CD4-positive, alpha-beta T cell treated with Interferon gamma for 1 hour (primary cell): ENCODE data around the gene TMC2.
"Not testable (repeated sequence)": the region's sequence is repeated elsewhere in the genome, so short reads cannot be mapped to it uniquely, and the experiment has no call there.

Experiments used
- DNase-seq: peaks from one replicate; pipeline ENCODE4 v3.0.0-alpha.2; 2020

The TMC2 gene, protein sequence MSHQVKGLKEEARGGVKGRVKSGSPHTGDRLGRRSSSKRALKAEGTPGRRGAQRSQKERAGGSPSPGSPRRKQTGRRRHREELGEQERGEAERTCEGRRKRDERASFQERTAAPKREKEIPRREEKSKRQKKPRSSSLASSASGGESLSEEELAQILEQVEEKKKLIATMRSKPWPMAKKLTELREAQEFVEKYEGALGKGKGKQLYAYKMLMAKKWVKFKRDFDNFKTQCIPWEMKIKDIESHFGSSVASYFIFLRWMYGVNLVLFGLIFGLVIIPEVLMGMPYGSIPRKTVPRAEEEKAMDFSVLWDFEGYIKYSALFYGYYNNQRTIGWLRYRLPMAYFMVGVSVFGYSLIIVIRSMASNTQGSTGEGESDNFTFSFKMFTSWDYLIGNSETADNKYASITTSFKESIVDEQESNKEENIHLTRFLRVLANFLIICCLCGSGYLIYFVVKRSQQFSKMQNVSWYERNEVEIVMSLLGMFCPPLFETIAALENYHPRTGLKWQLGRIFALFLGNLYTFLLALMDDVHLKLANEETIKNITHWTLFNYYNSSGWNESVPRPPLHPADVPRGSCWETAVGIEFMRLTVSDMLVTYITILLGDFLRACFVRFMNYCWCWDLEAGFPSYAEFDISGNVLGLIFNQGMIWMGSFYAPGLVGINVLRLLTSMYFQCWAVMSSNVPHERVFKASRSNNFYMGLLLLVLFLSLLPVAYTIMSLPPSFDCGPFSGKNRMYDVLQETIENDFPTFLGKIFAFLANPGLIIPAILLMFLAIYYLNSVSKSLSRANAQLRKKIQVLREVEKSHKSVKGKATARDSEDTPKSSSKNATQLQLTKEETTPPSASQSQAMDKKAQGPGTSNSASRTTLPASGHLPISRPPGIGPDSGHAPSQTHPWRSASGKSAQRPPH

DNA sequence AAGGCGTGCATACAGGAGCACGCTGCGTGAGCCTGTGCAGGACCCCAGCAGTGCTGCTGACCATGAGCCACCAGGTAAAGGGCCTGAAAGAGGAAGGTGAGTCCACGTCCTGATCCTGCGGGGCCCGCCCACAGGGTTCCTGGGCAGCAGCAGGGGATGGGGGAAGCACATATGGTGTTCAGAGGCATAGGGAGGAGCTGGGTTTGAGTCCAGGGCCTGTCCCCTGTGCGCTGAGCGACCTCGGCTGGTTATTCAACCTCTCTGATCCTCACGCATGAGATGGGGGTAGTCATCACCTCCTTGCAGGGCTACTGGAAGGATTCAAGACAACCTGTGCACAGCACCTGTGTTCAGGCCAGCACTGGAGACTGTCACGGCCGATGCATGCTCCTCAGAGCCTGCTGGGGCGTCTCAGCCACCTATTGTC, at the start of gene TMC2:
Gene TMC2 (plus strand): TSS at position 14 of the 427 bp plus-strand sequence. CDS start 49 bp downstream, at position 63.
- DNase-seq: no peak

DNA sequence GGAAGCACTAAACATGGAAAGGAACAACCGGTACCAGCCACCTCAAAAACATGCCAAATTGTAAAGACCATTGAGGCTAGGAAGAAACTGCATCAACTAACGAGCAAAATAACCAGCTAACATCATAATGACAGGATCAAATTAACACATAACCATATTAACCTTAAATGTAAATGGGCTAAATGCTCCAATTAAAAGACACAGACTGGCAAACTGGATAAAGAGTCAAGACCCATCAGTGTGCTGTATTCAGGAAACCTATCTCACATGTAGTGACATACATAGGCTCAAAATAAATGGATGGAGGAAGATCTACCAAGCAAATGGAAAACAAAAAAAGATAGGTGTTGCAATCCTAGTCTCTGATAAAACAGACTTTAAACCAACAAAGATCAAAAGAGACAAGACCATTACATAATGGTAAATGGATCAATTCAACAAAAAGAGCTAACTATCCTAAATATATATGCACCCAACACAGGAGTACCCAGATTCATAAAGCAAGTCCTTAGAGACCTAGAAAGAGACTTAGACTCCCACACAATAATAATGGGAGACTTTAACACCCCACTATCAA, 33.5 kb upstream of the TMC2 start:
- DNase-seq: not testable (repeated sequence)

DNA sequence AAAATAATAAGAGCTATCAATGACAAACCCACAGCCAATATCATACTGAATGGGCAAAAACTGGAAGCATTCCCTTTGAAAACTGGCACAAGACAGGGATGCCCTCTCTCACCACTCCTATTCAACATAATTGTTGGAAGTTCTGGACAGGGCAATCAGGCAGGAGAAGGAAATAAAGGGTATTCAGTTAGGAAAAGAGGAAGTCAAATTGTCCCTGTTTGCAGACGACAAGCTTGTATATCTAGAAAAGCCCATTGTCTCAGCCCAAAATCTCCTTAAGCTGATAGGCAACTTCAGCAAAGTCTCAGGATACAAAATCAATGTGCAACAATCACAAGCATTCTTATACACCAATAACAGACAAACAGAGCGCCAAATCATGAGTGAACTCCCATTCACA, 31.6 kb upstream of the TMC2 start:
- not testable (repeated sequence) for DNase-seq

DNA sequence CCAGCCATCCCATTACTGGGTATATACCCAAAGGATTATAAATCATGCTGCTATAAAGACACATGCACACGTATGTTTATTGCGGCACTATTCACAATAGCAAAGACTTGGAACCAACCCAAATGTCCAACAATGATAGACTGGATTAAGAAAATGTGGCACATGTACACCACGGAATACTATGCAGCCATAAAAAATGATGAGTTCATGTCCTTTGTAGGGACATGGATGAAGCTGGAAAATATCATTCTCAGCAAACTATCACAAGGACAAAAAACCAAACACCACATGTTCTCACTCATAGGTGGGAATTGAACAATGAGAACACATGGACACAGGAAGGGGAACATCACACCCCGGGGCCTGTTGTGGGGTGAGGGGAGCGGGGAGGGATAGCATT, 29.9 kb upstream of the TMC2 start:
- not testable (repeated sequence) for DNase-seq

DNA sequence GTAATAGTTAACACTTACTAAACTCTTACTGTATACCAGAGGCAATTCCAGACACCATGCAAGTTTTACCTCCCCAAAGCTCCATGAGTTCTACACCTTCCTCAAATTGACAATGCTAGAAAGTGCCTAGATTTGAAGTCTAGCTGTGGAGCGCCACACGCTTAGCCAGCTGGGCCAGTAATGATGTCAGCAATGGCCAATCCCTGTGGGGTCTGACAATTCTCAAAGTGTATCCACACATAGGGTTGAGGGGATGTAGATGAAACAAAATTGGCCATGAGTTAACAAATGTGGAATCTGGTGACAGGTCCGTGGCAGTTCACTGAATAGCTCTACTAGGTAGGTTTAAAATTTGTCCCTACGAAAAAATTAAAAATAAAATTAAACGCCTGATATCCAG, 28.9 kb upstream of the TMC2 start:
- DNase-seq: no peak

DNA sequence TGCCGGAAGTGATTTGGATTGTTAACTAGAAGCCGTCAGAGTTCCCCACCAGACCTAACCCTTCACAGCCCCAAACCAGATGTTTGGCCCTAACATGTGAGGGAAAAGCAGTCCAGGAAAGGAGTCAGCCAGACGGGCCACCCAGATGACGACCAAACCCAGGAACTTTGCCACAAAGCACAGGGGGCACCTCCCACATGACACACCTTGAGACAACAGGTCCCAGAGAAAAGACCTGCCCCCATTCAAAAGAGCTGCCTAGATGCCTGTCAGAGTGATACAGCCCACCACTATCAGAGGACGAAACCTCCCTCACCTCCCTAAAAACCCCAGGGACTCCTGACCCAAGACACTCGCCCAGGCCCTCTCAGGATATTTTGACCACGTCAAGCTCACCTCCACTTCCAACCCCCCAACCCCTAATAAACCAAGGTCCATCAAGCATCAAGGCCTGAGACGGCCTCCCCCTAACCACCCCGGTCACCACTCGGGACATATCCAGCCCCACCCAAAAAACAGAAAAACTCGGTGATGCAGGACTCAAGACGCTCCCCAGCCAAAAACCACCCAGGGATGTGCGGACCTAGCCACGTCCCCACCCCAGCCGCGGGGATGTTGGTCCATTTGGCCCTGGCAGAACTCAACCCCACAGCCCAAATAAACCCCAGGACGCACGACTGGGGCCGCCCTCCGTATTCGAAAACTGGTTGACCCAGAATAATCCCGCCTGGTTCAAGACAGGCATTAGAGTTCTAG, 28.3 kb upstream of the TMC2 start:
- no peak for DNase-seq

DNA sequence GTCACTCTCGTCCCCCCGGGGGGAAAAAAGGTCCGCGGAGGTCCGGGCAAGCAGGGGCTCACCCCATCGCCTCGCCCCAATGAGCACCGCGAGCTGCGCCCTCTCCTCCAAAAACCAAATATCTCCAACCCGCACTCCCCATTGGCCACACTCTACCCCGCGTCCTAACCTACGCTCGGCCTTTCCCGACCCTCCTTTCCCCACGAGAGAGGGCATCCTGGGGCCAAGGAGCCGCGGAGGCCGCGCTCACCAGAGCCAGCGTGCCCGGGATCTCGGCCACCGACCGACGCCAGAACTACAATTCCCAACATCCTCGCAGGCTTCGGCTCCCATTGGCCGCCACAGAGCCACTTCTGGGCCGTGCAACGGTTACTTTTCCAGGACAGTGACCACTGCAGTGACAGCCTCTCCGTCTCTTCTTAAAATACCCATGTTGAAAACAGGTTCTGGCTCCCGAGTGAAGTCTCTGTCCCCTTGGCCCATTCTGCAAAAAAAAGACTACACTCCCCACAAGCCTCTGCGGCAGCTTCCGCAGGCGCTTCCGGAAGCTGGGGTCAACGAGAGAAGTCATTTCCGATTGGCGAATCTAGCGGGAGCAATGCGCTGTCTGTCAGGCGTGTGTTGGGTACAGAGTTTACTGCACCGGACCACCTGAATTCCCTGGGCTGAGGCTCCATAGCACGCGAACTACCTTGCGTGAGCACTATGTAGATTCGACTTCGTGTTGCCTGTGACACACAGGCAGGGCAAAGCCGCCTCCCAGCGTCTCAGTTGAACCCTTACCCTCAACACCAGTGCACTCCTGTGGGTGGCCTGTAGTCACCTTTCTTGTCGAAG, 27.5 kb upstream of the TMC2 start, which contains the start of gene ZNF343:
Gene ZNF343 (minus strand): TSS at position 285 of the 837 bp plus-strand sequence. CDS start 15,020 bp downstream, outside the sequence.
- peak; percentile 73 for DNase-seq

DNA sequence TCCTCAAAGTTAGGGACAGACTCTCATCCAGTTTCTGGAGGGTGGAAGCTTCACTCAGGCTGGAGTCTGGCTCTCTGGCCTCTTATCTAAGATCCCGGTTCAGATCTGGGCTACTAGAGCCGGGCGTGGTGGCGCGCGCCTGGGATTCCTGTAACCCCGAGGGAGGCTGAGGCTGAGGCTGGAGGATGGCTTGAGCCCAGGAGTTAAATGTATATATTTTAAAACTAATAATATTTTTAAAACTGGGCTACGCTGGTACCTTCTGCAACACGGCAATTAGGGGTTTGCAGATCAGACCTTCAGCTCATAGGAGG, 26.9 kb upstream of the TMC2 start:
- no peak for DNase-seq

DNA sequence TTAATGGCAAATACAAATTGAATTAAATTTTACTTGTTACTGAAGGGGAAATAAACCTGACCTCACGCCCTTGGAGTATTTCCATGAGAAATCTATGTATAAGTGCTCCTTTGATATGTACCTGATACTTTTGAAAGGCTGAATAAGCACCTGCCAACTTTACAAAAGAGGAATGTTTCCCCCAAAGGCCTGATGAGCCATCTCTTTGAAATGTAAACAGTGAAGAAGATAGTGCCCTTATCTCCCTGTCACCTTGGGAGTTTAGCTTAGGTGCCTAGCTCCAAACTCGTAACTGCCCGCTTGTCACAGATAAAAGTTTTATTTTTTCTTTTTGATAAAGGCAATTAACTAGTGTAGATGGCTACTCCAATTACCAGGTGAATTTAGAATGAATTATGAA, 26.6 kb upstream of the TMC2 start:
- DNase-seq: no peak

DNA sequence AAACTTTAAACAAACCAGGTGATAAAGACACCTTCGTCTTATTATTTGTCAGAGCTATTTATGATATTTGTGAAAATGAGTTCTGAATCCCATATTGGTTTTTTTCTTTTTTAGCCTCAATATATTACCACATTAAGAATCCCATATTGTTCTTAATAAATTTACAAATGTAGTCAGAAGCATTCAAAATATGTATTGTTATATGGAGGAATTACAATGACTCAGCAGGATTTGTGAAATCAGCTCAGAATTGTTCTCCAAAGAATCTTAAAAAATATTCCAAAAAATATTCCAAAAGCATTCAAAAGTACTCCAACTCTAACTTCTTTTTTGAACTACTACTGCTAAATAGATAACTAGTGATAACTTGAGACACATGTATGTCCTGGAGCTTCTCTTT, 21.2 kb upstream of the TMC2 start:
- DNase-seq: no peak

DNA sequence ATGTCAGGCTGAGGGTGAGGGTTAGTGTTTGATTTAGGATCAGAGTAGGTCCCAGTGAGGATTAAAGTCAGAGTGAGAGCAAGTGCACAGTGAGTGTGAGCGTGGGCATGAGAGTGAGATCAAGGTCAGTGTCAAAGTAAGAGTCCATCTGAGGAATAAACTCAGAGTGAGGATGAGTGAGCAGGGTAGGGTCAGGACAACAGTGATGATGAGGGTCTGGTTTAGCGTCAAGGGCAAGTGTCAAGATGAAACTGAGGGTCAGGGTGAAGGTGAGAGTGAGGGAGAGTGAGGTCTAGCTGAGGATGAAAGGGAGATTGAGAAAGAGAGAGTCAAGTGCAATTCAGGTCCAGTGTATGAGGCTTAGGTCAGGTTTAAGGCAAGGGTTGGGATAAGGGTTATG, 20.0 kb upstream of the TMC2 start:
- DNase-seq: no peak

DNA sequence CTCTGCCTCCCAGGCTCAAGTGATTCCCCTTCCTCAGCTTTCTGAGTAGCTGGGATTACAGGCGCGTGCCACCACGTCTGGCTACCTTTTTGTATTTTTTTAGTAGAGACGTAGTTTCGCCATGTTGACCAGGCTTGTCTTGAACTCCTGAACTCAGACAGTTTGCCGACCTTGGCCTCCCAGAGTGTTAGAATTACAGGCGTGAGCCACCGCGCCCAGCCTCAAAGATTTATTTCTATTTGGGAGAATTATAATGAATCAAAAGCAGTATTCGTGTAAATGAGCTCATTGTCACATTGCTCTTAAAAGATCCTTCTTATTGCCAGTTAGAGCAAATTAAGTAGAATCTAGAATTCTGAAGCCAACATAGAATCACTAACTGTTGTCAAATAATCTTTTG, 18.3 kb upstream of the TMC2 start:
- no peak for DNase-seq

DNA sequence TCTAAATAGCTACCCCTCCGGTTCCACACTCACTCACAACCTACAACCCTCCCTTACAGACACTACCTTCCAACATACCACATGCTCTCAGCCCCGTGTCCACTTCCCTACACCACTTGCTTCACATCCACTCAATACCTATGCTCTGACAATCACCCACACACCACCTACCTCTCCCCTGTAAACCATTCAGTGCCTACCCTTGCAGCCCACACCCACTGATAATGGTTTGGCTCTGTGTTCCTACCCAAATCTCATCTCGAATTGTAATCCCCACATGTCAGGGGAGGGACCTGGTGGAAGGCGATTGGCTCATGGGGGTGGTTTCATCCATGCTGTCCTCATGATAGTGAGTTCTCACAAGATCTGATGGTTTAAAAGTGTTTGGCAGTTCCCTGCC, 17.8 kb upstream of the TMC2 start:
- DNase-seq: no peak

DNA sequence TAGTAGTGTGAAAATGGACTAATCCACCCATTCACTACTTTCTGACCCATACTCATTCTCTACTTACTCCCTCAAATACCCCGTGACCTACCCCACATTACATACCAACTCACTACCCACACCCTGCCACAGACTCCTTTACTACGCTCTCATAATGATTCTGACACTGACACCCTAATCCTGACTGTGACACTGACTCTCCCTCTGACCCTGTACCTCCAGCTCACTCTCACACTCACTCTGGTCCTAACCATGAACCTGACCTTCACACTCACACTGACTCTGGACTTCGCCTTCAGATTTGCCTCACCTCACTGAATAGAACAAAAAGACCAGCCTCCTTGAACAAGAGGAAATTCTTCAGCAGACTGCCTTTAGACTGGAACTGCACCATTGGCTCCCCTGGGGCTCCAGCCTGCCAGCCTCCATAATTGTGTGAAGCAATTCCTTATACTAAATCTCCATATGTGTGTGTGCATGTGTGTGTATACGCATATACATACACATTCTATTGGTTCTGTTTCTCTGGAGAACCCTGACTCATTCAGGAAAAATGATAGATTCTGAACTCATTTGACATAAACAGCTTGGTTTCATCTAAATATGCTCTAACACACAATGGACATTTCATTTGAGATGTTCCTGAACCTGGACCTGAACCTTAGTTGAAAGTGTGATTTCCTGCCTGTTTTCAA, 17.1 kb upstream of the TMC2 start:
- no peak for DNase-seq

DNA sequence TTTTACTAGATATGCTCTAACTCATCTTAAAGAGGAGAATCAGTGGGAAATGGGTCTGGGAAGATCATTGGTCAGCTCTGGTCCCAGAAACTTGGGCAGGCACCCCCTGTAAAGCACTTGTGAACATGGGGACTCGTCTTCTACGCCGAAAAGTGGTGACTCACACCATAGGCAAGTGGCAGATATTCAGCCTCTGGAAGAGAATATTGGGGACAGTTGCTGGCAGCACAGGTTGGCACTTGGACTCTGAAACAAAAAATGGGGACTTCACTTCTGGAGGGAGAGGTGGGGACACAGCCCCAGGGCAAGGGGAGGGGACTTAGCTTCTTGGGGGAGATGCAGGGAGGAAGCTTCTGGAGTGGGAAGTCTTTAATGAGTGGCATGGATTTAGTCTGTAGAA, 15.8 kb upstream of the TMC2 start:
- DNase-seq: no peak

DNA sequence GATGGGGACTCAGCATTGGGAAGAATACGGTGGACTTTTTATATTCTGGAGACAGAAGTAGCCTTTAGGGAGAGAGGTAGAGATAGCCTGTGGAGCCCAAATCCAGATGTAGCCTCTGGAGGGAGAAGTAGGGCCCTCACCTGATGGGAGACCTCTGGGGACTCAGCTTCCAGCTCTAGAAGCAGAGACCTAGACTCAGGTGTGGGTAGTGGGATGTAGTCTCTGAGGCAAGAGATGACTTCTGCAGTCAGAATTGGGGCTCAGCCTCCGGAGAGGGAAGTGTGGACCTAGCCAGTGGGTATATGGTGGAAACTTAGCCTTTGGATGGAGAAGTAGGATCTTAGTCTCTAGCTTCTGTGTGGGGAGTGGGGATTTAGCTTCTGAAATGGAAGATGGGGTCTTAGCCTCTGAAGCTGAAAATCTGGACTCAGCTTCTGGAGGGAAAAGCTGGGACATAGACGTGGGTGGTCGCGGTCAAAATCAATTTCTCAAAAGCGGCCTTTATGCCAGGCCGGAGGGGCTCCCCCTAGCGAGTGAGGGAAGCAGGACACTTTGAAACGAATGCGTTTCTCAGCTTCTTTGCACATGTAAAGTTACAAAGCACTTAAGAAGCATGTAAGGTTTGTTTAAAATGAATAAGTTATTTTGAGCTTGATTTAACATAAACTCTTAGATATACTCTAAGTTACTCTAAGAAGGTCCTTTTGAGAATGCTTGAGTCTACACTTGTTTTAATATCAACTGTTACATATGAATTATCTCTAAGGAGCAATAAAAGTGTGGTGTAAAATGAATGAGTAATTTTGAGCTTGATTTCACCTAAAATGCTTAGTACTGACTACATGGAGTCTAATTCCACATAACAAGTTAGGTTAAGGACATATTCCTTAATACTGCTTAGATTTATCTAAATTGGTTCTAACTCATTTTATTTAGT, 14.7 kb upstream of the TMC2 start:
- peak; percentile 44 for DNase-seq

DNA sequence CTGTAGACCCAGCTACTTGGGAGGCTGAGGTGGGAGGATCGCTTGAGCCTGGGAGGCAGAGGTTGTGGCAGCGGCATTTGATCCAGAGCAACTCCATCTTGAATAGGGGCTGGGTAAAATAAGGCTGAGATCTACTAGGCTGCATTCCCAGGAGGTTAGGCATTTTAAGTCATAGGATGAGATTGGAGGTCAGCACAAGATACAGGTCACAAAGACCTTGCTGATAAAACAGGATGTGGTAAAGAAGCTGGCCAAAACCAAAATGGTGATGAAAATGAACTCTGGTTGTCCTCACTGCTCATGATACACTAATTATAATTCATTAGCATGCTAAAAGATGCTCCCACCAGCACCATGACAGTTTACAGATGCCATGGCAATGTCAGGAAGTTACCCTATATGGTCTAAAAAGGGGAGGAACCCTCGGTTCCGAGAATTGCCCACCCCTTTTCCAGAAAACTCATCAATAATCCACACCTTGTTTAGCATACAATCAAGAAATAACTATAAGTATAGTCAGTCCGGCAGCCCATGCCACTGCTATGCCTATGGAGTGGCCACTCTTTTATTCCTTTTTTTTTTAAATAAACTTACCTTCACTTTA, 13.4 kb upstream of the TMC2 start:
- not testable (repeated sequence) for DNase-seq

DNA sequence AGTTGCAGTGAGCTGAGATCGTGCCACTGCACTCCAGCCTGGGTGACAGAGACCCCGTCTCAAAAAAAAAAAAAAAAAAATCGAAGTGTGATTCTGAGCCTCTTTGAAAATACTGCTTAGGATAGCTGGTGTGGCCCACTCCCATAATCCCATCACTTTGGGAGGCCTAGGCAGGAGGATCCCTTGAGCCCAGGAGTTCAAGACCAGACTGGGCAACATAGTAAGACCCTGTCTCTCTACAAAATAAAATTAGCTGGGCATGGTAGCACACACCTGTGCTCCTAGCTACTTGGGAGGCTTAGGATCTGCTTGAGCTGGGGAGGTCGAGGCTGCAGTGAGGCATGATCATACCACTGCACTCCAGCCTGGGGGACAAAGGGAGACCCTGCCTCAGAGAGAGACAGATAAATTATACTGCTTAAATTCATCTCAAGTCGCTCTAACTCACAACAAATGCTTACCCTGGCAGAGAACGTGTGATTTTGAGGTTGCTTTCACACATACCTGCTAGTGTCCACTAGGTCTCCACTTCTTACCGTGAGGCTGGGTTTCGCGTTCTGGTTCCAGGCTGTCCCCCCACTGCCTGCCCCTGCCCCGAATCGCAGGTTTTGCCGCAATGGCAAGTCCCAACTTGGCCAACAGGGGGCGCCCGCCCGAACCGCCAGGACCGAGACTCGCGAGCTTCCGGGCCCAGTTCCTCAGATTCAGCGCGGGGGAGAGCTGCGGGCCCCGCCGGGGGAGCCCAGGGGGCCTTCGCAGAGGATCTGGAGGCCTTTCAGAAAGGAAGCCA, 12.3 kb upstream of the TMC2 start:
- DNase-seq: peak; percentile 86
